Motor neuron (in vitro differentiated cells): ENCODE data around the gene BIRC2. TPM values are rescaled to one million over a fixed set of nuclear protein-coding genes. Genes with fewer than 3 reads are reported as not detected.
"Not testable (repeated sequence)": the region's sequence is repeated elsewhere in the genome, so short reads cannot be mapped to it uniquely, and the experiment has no call there.

Experiments
- ATAC-seq, 8 experiments: fragments of 200-7000 bp; cut with Tn5 transposase; replicated peaks in 6 of 8; 2 replicates each; pipeline ENCODE4 v1.8.0; 2021; ENCODE audit warnings: mild to moderate bottlenecking in 8 of 8, moderate library complexity in 8 of 8
- H3K27ac ChIP-seq, 2 donors: fragments of 250-450 bp; sonication (Bioruptor Pico); 2 replicates each; pipeline ENCODE4 v1.9.0; 2021; ENCODE audit warnings: antibody characterized with exemption in 2 of 2, mild to moderate bottlenecking in 2 of 2, moderate library complexity in 1 of 2
- H3K4me1 ChIP-seq, 2 donors: fragments of 250-450 bp; sonication (Bioruptor Pico); replicated peaks in 1 of 2; 2 replicates each; pipeline ENCODE4 v1.6.1; 2021; ENCODE audit warnings: antibody characterized with exemption in 2 of 2, mild to moderate bottlenecking in 2 of 2, moderate library complexity in 1 of 2
- H3K4me3 ChIP-seq, 5 donors: fragments of 250-450 bp; sonication (Bioruptor Pico); 2 replicates each; pipeline ENCODE4 v1.9.0; 2021; ENCODE audit warnings: antibody characterized with exemption in 5 of 5, mild to moderate bottlenecking in 5 of 5, moderate library complexity in 4 of 5
- WGBS, 10 experiments: fragments of 450-650 bp; shearing (Covaris generic); methylation state at CpG; one replicate each; pipeline ENCODE4 v1.0.0; 2022; 5-methylcytosine and 5-hydroxymethylcytosine counted together
- in situ Hi-C, 9 experiments: fragments of 400-800 bp; cut with MboI; loops; one replicate each; pipeline ENCODE4 v1.15.0; 2021; ENCODE audit warnings: low sequenced_read_pairs in 9 of 9, low pct_unique_long_range_greater_than_20kb in 2 of 9; ENCODE audit not compliant: unreplicated experiment in 9 of 9
- total RNA-seq, 8 experiments: library from RNA; unstranded; fragments of 300-600 nt; gene quantifications; 2 replicates each; pipeline versions ENCODE4 v1.2.3 to v1.2.4, GENCODE V29; 2022

The BIRC2 gene
- total RNA-seq, 8 experiments from 2014 or later: 22.1 to 65.0 (median 49.4) TPM

DNA sequence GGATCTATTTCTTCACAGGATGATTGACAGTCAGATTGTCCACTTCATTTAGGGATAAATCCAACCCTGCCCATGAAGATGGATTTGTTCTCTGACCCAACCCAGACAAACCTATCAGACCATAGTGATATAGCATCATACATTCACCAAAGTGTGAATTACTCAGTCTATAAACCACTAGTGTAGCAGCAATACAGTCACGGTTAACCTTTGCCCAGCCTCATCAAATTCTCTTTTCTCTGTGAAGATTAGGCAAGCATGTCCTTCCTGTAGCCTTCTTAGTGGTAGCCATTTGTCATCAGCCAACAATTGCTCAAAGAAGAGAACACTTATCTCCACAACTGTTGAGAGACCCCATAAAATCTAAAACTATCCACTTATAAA is 14.4 kb upstream of the BIRC2 start:
- ATAC-seq: peak in 2 of 8 experiments; percentile 17 to 59
- no peak overlapping the region for H3K4me3 ChIP-seq
- in situ Hi-C loops: no loop called here
- H3K27ac ChIP-seq: no peak overlapping the region
- H3K4me1 ChIP-seq: peaks cover 4 to 9% of the 10 kb centered on the region in 2 donors
- WGBS, 10 experiments: 38 to 100% (median 71%) methylated on average over 1 of the region's 1 CpG; no CpG with 5 or more reads in 4 of the 10 experiments

DNA sequence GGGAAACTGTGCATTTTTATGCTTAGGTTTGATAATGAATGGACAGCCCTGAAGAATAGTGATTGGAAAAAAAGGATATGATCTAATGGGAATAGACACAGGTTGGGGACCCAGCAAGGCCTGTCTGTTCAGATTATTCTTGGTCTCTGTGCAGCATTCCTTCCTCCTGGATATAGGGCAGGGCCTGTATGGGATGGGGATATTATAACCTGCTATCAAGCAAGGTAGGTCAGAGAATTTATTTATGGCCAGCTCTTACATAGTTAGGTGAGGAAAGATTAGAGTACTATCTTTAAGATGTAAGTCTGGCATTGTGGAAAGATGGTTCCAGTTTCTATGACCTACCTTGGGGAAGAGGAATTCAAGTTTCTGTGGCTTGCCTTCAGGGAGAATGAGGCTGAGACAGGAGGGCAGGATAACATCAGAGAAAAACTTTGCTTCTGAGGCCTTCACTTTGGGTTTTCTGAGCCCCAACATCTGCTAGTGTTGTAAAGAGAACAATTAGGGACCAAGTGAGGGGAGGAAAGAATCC is 8.5 kb upstream of the BIRC2 start:
- ATAC-seq: no peak
- no peak overlapping the region for H3K27ac ChIP-seq
- H3K4me1 ChIP-seq: no peaks in the 10 kb centered on the region
- in situ Hi-C loops: no loop called here
- H3K4me3 ChIP-seq: no peak overlapping the region

DNA sequence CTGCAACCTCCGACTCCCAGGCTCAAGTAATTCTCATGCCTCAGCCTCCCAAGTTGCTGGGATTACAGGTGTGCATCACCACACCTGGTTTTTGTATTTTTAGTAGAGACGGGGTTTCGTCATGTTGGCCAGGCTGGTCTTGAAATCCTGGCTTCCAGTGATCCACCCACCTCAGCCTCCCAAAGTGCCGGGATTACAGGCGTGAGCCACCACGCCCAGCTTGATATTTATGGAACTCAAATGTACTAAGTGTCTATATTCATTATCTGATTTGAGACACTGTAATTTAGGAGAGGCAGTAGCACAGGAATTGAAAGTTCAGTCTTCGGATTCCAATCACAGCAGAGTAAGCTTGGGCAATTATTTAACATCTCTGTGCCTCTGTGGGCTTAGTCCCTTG is 5.7 kb upstream of the BIRC2 start:
- H3K4me3 ChIP-seq, H3K27ac ChIP-seq, H3K4me1 ChIP-seq, ATAC-seq: not testable (repeated sequence)
- 50 to 82% (median 64%) methylated on average over 1 to 7 of the region's 7 CpGs; no CpG with 5 or more reads in 3 of the 10 experiments for WGBS, 10 experiments
- in situ Hi-C loops: loop anchor here in 1 of 9 experiments (10.0 kb wide), 1 partner anchor 153 kb away; no protein-coding TSS in a partner anchor

DNA sequence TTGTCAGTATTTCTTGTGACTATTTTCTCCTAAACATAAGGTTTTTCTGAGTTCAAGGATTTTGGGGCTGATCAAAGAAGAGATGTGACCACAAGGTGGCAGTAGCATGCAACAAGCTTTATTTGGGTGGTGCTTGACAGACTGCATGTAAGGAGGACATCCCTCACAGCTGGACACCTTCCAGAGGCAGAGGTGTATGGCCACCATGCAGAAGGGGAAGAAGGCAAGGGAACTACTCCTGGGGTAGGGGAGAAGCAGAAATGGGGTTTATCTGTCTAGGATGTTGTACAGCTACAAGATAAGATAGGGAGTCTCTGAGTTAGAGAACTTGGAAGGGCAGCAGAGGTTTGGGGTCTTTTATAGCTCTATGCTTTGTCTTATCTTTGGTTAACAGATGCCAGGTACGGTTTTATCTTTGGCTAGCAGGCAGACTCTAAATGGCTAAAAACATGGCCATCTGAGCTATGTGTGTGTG is 5.1 kb upstream of the BIRC2 start:
- ATAC-seq: peak; percentile 36 to 67 (median 60)
- in situ Hi-C loops: loop anchor here in 1 of 9 experiments (10.0 kb wide), 1 partner anchor 153 kb away; no protein-coding TSS in a partner anchor
- Histone ChIP-seq H3K4me3 (no peak overlapping the region), H3K4me1 (peaks cover 4 to 5% of the 10 kb centered on the region in 2 donors), H3K27ac (no peak overlapping the region)
- no CpG with 5 or more reads among the region's 1 CpG for WGBS, 10 experiments

DNA sequence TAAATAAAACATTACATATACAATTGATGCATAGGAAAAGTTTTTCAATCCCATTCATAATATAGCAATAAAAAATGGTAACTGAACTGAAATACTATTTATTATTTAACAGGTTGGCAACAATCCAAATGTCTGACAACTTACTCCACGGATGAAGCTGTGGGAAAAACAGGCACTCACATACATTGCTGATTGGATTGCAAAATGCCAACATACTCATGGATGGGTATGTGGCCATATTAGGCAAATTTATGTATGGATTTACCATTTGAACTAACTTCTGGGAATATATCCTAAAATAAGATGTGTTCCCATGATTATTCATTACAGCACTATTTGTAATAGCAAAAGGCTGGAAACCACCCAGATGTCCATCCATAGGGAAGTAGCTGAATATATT is 3.2 kb upstream of the BIRC2 start:
- no peak overlapping the region for H3K27ac ChIP-seq
- no peak overlapping the region for H3K4me3 ChIP-seq
- WGBS, 10 experiments: 0 to 83% (median 11%) methylated on average over 1 of the region's 1 CpG; no CpG with 5 or more reads in 3 of the 10 experiments
- in situ Hi-C loops: loop anchor here in 1 of 9 experiments (10.0 kb wide), 1 partner anchor 151 kb away; no protein-coding TSS in a partner anchor
- ATAC-seq: peak in 1 of 8 experiments; percentile 27
- peaks cover 4 to 9% of the 10 kb centered on the region in 2 donors for H3K4me1 ChIP-seq

DNA sequence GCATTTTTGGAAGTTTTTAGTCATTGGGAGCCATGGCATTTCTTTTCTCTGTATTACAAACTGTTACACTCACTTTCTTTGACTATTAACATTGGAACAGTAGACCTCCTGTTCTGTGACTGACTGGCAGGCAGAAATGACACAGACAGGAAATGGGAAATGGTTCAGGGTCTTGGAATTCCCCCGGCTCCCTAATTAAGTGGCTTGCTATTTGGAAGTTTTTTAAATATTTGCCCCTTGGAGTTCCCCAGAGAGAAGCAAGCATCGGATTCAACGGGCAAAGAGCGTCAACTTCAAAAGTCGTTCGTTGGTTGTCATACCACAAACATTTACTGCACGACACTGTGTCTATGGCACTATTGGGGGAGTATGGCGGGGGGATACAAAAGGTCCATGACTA is 1.1 kb upstream of the BIRC2 start:
- 0 to 52% (median 20%) methylated on average over 1 to 7 of the region's 8 CpGs; no CpG with 5 or more reads in 1 of the 10 experiments for WGBS, 10 experiments
- no peak for ATAC-seq
- Histone ChIP-seq H3K27ac (peak overlapping the region in 1 of 2 donors; percentile 89), H3K4me1 (peaks cover 12 to 15% of the 10 kb centered on the region in 2 donors), H3K4me3 (peak overlapping the region; percentile 60 to 85 (median 77))
- in situ Hi-C loops: loop anchor here in 1 of 9 experiments (10.0 kb wide), 1 partner anchor 149 kb away; no protein-coding TSS in a partner anchor

DNA sequence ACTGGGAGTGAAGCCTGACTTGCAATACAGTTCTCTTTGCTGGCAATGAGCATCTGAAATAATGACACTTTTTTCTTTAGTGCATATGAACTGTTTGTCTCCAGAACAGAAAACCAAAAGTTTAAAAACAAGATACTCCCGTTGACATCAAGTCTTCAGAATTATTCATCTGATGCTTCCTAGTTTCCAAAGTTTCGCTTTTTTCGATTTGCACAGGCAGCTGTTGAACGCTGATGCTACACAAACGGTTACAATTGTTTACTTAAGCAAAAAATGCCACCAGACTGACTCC is 612 bp upstream of the BIRC2 start:
- ATAC-seq: no peak
- peak overlapping the region; percentile 60 to 85 (median 77) for H3K4me3 ChIP-seq
- in situ Hi-C loops: loop anchor here in 1 of 9 experiments (10.0 kb wide), 1 partner anchor 148 kb away; no protein-coding TSS in a partner anchor
- peaks cover 12 to 15% of the 10 kb centered on the region in 2 donors for H3K4me1 ChIP-seq
- WGBS, 10 experiments: 0 to 6% (median 0%) methylated on average over 1 to 5 of the region's 5 CpGs; no CpG with 5 or more reads in 1 of the 10 experiments
- H3K27ac ChIP-seq: peak overlapping the region; percentile 84 to 89

DNA sequence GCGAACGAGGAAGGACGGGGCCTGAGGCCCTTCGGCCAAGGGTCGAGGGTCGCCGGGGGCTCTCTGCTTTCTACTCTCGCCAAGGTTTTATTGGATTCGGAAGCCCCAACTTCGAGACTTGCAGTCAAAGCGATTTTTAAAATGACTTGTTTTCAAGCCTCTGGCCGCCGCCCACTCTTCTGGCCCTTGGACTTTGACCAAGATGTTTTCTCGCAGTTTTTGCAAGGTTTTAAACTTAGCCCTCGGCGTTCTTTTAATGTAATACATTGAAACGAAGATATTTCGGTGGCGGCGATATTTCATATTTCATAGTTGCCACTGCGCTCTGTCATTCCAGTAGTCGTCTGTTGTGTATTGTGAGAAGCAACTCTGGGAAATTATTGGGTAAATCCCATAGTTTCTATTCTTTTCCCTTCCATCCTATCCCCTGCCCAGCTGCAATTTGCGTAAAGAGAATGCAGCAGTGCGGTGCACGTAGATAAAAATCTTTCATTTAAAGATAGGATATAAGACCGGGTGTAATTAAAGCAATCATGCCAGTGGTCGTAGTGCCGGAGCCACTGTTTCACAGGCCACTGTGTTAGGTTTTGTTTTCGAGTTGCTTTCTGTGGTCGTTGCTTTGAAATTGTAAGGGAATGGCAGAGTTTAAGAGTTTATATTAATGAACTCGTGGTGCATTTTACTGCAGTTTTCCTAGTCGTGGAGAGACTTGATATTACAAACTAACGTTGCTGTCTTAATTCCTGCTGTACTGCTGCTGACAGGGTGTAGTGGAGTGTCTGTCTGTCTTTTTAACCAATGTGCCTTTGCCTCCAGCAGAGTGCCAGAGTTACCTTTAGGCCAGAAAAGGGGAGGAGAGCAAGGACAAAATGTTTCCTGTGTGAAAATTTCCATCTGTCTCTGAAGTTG is 702 bp downstream of the BIRC2 start:
- in situ Hi-C loops: loop anchor here in 1 of 9 experiments (10.0 kb wide), 1 partner anchor 147 kb away; no protein-coding TSS in a partner anchor
- H3K4me3 ChIP-seq: peak overlapping the region; percentile 60 to 85 (median 77)
- H3K4me1 ChIP-seq: peaks cover 12 to 15% of the 10 kb centered on the region in 2 donors
- 0 to 8% (median 1%) methylated on average over 3 to 22 of the region's 33 CpGs for WGBS, 10 experiments
- peak overlapping the region; percentile 84 to 89 for H3K27ac ChIP-seq
- ATAC-seq: peak in 3 of 8 experiments; percentile 4 to 5 (median 5)

DNA sequence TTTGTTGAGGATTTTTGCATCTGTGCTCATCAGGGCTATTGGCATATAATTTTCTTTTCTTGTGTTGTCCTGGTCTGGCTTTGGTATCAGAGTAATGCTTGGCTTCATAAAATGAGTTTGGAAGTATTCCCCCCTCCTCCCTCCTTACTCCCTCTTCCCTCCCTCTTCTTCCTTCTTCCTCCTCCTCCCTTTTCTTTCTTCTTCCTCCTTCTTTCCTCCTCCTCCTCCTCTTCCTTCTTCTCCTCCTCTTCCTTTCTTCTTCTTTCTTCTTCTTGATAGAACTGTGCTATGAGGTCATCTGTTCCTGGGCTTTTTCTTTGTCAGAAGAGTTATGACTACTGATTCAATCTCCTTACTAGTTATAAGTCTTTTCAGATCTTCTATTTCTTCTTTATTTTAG is 10.1 kb downstream of the BIRC2 start:
- in situ Hi-C loops: loop anchor here in 1 of 9 experiments (25.0 kb wide), 1 partner anchor 255 kb away; no protein-coding TSS in a partner anchor
- no peak for ATAC-seq
- Histone ChIP-seq H3K4me3 (no peak overlapping the region), H3K4me1 (no peaks in the 10 kb centered on the region), H3K27ac (no peak overlapping the region)

DNA sequence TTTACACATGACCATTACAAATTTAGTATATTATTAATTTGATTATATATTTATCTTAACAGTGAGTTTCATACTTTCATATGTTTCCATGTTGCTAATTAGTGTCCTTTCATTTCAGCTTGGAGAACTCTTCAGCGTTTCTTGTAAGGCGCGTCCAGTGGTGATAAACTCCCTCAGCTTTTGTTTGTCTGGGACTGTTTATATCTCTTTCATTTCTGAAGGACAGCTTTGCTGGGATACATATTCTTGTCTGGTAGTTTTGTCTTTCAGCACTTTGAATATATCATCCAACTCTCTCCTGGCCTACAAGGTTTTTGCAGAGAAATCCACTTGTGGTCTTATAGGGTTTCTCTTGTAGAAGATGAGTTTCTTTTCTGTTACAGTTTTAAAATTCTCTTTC is 12.4 kb downstream of the BIRC2 start:
- ATAC-seq: no peak
- Histone ChIP-seq H3K4me1 (no peaks in the 10 kb centered on the region), H3K27ac (no peak overlapping the region), H3K4me3 (no peak overlapping the region)
- WGBS, 10 experiments: 64 to 89% (median 75%) methylated on average over 3 of the region's 3 CpGs; no CpG with 5 or more reads in 1 of the 10 experiments
- in situ Hi-C loops: loop anchor here in 1 of 9 experiments (25.0 kb wide), 1 partner anchor 253 kb away; no protein-coding TSS in a partner anchor

DNA sequence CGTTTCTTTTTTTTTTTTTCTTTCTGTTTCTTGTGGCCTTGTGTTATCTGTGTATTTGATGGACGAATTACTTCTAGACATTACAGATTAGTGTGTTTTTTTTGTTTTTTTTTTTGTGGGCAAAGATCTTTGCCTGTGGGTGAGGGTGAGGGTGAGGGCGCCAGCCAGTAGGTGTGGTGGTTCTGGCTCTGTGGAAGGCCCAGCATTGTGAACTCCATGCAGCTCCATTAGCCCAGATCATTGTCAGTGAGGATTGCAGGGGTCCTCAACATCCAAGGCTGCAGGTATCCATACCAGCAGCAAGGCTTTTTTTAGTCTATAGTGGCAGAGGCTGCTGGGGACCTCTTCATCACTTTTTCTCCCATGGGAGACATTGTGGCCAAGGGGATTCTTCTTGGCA is 13.7 kb downstream of the BIRC2 start:
- H3K4me3 ChIP-seq: no peak overlapping the region
- ATAC-seq: no peak
- no peak overlapping the region for H3K27ac ChIP-seq
- in situ Hi-C loops: loop anchor here in 1 of 9 experiments (25.0 kb wide), 1 partner anchor 252 kb away; no protein-coding TSS in a partner anchor
- WGBS, 10 experiments: 80 to 100% (median 94%) methylated on average over 1 to 3 of the region's 3 CpGs; no CpG with 5 or more reads in 1 of the 10 experiments
- H3K4me1 ChIP-seq: no peaks in the 10 kb centered on the region

DNA sequence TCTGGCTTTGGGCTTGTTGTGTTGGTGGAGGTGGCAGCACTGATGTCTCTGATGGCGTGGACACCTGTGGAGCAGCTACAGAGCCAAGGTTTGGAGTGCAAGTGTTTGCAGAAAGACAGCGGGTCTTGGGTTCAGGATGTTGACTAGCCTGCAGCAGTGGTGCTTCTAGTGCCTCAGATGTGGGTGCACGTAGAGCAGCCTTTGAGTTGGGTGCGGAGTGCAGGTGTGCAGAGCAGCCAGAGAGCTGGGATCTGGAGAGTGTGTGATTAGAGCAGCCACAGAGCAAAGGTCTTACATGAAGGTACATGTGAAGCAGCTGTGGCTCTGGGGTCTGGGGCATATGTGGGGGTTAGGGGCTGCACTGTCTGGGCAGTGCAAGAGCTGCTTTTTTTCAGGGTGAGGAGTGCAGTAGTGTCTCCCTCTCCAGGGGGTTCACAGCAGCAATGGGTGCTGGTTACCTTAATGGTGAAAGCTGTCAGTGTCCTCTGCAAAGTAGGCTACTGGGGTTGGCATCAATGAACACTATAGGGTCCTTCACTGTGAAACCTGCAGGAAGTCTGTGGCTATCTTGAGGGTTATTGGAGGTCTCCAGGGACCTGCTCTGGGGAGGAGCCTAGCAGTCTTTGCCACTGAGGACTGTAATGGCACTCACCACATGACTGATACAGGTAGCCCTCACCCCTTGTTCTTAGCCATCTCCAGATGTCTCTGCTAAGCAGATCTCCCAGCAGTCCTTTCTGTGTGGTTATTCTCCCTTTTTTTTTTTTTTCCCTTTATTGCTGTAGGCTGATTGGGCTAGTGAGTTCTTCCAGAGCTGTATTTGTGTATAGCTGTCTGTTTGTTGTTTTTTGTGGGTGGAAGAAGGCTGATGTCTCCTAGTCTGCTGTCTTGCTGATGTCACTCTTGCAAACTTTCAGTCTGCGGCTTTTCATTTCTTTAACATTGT is 14.3 kb downstream of the BIRC2 start:
- in situ Hi-C loops: loop anchor here in 1 of 9 experiments (25.0 kb wide), 1 partner anchor 251 kb away; no protein-coding TSS in a partner anchor
- WGBS, 10 experiments: 33 to 100% (median 100%) methylated on average over 1 to 2 of the region's 5 CpGs; no CpG with 5 or more reads in 1 of the 10 experiments
- ATAC-seq: peak in 2 of 8 experiments; percentile 35 to 58
- H3K4me1 ChIP-seq: no peaks in the 10 kb centered on the region
- H3K4me3 ChIP-seq: no peak overlapping the region
- H3K27ac ChIP-seq: no peak overlapping the region
